Stimulated activated CD4-positive, alpha-beta T cell treated with anti-CD3 and anti-CD28 coated beads, Interleukin-15, amount 100 ng/mL, for 1 hour (primary cell): ENCODE data around the gene CCL4L2.
"Not testable (repeated sequence)": the region's sequence is repeated elsewhere in the genome, so short reads cannot be mapped to it uniquely, and the experiment has no call there.

ENCODE experiments used
- DNase-seq, 2 donors: peaks; one replicate each; pipeline ENCODE4 v3.0.0-alpha.2; 2020; ENCODE audit warnings: low read depth in 1 of 2, low spot score in 1 of 2

Gene CCL4L2

DNA sequence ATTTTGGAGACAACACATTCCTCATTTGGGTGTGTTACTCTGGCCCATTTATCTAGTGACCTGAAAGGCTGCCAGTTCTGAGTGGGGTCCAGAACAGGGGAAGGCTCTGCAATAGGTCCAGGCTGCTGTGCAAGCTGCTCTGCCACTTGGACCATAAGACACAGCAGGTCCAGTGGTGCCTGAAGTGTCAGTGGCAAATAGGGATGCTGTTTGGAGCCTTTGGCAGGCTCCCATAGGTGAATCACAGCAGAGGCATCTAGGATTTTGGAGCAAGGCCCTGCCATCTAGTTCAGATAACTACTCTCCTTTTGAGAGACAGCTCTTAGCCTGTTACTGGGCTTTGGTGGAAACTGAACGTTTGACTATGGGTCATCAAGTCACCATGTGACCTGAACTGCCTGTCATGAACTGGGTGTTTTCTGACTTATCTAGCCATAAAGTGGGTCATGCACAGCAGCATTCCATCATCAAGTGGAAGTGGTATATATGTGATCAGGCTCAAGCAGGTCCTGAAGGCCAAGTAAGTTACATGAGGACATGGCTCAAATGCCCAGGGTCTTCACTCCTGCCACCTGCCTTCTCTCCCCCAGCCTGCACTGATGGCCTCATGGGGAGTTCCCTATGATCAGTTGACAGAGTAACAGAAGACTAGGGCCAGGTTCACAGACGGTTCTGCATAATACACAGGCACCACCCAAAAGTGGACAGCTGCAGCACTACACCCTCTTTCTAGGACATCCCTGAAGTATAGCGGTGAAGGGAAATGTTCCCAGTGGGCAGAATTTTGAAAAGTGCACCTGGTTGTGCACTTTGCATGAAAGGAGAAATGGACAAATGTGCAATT is 10.1 kb downstream of the CCL4L2 start:
- DNase-seq = not testable (repeated sequence)

GRCh38 chr17:36221581-36222100 is 10.8 kb downstream of the CCL4L2 start:
- DNase-seq = not testable (repeated sequence)

DNA sequence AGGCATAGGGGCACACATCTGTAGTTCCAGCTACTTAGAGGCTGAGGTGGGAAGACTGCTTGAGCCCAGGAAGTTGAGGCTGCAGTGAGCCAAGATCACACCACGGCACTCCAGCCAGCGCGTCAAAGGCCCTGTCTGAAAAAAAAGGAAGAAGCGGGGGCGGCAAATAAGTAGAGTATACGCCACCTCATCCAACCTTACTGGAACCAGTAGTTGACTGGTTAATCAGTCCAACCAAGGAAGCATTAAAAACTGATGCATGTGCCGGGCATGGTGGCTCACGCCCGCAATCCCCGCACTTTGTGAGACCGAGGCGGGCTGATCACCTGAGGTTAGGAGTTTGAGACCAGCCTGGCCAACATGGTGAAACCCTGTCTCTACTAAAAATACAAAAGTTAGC is 12.1 kb downstream of the CCL4L2 start:
- DNase-seq = not testable (repeated sequence)

DNA sequence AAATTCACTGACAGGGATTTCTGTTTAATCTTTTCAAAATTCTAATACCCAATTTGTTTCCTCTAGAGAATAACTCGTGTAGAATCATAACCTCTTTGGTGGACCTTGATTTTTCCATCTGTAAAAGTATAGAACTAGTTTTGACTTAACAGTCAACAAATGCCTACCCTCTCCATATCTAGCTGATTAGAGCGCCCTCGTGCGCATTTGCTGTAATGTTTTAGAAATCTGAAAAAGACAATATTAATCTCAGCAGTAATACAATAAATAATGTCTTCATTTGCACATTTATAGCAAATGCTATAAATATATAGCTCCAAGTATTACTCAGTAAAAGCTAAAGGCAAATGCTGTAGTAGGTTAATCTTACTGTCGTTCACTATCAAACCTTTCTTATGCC is 18.8 kb downstream of the CCL4L2 start:
- not testable (repeated sequence) for DNase-seq

- not testable (repeated sequence) for DNase-seq
These were observed 31.2 kb downstream of the CCL4L2 start for GRCh38 chr17:36242046-36242445.
